Measurements from ENCODE around the gene LAMTOR2.

DNA sequence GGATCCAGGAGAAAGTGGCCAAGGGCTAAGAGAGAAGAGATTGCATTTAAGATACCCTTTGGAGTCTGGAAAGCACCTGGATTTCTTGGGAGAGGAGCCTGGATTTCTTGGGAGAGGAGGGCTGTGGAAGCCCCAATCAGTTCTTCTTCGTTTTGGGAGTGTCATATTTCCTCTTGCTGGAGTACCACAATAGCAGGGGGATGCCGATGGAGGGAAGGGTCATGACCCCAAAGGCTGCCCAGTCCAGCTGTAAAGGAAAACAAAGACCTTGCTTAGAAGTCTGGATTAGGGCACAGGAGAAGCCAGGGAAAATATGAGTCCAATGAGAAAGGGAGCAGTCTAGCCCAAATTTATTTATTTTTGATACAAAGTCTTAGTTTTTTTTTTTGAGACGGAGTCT lies 45.2 kb upstream of the LAMTOR2 start:
- TF ChIP-seq, protein P1, sequence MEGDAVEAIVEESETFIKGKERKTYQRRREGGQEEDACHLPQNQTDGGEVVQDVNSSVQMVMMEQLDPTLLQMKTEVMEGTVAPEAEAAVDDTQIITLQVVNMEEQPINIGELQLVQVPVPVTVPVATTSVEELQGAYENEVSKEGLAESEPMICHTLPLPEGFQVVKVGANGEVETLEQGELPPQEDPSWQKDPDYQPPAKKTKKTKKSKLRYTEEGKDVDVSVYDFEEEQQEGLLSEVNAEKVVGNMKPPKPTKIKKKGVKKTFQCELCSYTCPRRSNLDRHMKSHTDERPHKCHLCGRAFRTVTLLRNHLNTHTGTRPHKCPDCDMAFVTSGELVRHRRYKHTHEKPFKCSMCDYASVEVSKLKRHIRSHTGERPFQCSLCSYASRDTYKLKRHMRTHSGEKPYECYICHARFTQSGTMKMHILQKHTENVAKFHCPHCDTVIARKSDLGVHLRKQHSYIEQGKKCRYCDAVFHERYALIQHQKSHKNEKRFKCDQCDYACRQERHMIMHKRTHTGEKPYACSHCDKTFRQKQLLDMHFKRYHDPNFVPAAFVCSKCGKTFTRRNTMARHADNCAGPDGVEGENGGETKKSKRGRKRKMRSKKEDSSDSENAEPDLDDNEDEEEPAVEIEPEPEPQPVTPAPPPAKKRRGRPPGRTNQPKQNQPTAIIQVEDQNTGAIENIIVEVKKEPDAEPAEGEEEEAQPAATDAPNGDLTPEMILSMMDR (conservative IDR thresholded peaks at IDR 0.05; ENCODE audit: low read depth, low read length), result no peak
- TF ChIP-seq, protein P2, sequence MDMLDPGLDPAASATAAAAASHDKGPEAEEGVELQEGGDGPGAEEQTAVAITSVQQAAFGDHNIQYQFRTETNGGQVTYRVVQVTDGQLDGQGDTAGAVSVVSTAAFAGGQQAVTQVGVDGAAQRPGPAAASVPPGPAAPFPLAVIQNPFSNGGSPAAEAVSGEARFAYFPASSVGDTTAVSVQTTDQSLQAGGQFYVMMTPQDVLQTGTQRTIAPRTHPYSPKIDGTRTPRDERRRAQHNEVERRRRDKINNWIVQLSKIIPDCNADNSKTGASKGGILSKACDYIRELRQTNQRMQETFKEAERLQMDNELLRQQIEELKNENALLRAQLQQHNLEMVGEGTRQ (IDR thresholded peaks at IDR 0.05; ENCODE audit: low read depth, low read length), result no peak
- no peak for TF ChIP-seq RFX5 (IDR thresholded peaks at IDR 0.05; ENCODE audit: low read depth, low read length)
- no peak for TF ChIP-seq RAD21 (IDR thresholded peaks at IDR 0.05; ENCODE audit: low read length)
- no peak for TF ChIP-seq SMC3 (IDR thresholded peaks at IDR 0.05; ENCODE audit: low read depth, low read length)
- TF ChIP-seq POLR2A (IDR thresholded peaks at IDR 0.05; ENCODE audit: low read depth, low read length), result no peak
- no peak for TF ChIP-seq MXI1 (IDR thresholded peaks at IDR 0.05; ENCODE audit: borderline replicate concordance, low read depth, low read length)
